GM23248 (cell line): ENCODE measurements around the gene MEI1.

Experiments
- EZH2 ChIP-seq: fragments of 200-600 bp; sonication (generic); IDR thresholded peaks from 2 replicates; pipeline ENCODE4 v1.6.1; 2018; ENCODE audit warnings: antibody characterized with exemption, mild to moderate bottlenecking; ENCODE audit not compliant: insufficient read depth, poor library complexity, severe bottlenecking
- EZH2phosphoT487 ChIP-seq: fragments of 200-600 bp; sonication (generic); IDR thresholded peaks from 2 replicates; pipeline ENCODE4 v1.6.1; 2018; ENCODE audit warnings: antibody characterized with exemption, moderate library complexity, mild to moderate bottlenecking, low read depth; ENCODE audit not compliant: insufficient read depth

- TF ChIP-seq EZH2phosphoT487 (no peak), EZH2 (no peak)
These were observed 119.3 kb downstream of the MEI1 start for GRCh38 chr22:41818596-41818995.
